ENCODE measurements around the gene ENKUR.

DNA sequence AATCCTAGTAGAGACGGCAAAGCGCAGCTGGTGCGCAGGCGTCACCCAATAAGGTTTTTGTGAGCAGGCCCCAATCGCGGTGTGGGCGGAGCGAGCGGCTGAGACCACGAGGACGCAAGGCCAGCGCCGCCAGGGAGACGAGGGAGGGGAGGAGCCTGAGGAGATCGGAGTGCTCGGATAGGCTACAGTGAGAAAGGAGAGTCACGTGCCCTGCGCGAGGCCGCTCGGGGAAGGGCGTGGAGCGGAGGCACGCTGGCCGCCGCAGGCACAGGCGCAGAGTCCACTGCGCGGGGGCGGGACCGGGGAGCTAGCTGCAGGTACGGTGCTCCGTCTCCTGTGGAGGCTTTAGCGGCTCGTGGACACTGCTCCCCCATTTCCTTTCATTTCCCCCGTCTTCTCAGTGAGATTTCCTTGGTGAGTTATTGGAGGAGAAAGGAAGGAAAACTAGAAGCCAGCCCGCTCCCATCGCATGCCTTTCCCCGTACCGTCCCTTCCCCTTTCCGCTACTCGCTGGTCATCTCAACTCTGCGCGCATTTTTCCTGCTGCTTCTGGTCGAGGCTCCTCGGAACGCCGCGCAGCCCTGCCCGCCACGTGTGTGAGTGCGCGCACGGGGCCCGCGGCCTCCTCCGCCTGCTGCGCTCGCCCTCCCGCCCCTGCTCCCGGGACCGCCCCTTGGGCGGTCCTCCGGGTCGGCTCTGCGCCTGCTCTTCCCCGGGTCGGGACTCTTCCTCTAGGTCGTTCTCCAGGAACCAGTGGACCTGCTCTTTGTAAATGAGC, 607 bp upstream of the ENKUR start, which contains the start of gene THNSL1:
- no peak for TF ChIP-seq CTCF (IDR thresholded peaks at IDR 0.05)
- TF ChIP-seq EZH2phosphoT487 (IDR thresholded peaks at IDR 0.05): peak; percentile 46

Data from neural progenitor cell (in vitro differentiated cells).